Measurements from ENCODE around the gene HAUS3. TPM values are rescaled to one million over a fixed set of nuclear protein-coding genes. Genes with fewer than 3 reads are reported as not detected.

Gene HAUS3
- total and polyA plus RNA-seq, 2 experiments from 2014 or later, result 13.8 to 14.9 TPM

GRCh38 chr4:2289955-2290333 is 48.0 kb upstream of the HAUS3 start:
- no peaks in the 10 kb centered on the region for H4K20me1 ChIP-seq (ENCODE audit: insufficient read depth)
- H3K27ac ChIP-seq, result no peak overlapping the region
- no peak for TF ChIP-seq EZH2 (IDR thresholded peaks at IDR 0.05; ENCODE audit: insufficient read depth, poor library complexity, severe bottlenecking)
- no peak for TF ChIP-seq EZH2phosphoT487 (IDR thresholded peaks at IDR 0.05; ENCODE audit: insufficient read depth, low read depth)
- H3K9me3 ChIP-seq (ENCODE audit: low read depth), result no peaks in the 10 kb centered on the region
- no peaks in the 10 kb centered on the region for H3K9me2 ChIP-seq (ENCODE audit: insufficient read depth)
- H3K4me3 ChIP-seq, result no peak overlapping the region
- H3K27me3 ChIP-seq (replicated peaks; ENCODE audit: insufficient read depth), result no peaks in the 10 kb centered on the region
- H3K9ac ChIP-seq, result no peak overlapping the region
- WGBS, 2 experiments (ENCODE audit: low coverage in 1 of 2, low lambda C conversion rate in 2 of 2, missing lambda C conversion rate in 2 of 2), result 82 to 86% methylated on average over 10 to 11 of the region's 11 CpGs
- DNase-seq, result no peak
- no peak overlapping the region for H3K4me2 ChIP-seq (ENCODE audit: unreplicated experiment)
- H3K4me1 ChIP-seq (ENCODE audit: insufficient read depth), result peaks cover 17% of the 10 kb centered on the region
- H2AFZ ChIP-seq, result no peak overlapping the region
- 0 out of 2 replicates have a peak, but pooled peaks cover 6% of the 10 kb centered on the region for H3F3A ChIP-seq (ENCODE audit: insufficient read depth)
- in situ Hi-C loops (cut with MboI), result no loop called here
- H3K36me3 ChIP-seq (ENCODE audit: low read depth), result no peaks in the 10 kb centered on the region
- no peaks in the 10 kb centered on the region for H3K79me2 ChIP-seq (ENCODE audit: insufficient read depth)

- Histone ChIP-seq H3K4me2 (ENCODE audit: unreplicated experiment) (no peak overlapping the region), H3K79me2 (ENCODE audit: insufficient read depth) (no peaks in the 10 kb centered on the region), H3K36me3 (ENCODE audit: low read depth) (no peaks in the 10 kb centered on the region), H3K27ac (no peak overlapping the region), H3K9ac (no peak overlapping the region), H3K4me3 (no peak overlapping the region), H2AFZ (no peak overlapping the region), H3K4me1 (ENCODE audit: insufficient read depth) (peaks cover 18% of the 10 kb centered on the region), H4K20me1 (ENCODE audit: insufficient read depth) (no peaks in the 10 kb centered on the region), H3K9me3 (ENCODE audit: low read depth) (no peaks in the 10 kb centered on the region), H3K27me3 (replicated peaks; ENCODE audit: insufficient read depth) (no peaks in the 10 kb centered on the region), H3K9me2 (ENCODE audit: insufficient read depth) (no peaks in the 10 kb centered on the region), H3F3A (ENCODE audit: insufficient read depth) (0 out of 2 replicates have a peak, but pooled peaks cover 6% of the 10 kb centered on the region)
- DNase-seq, result no peak
- in situ Hi-C loops (cut with MboI), result no loop called here
- 91 to 92% methylated on average over 13 to 14 of the region's 14 CpGs for WGBS, 2 experiments (ENCODE audit: low coverage in 1 of 2, low lambda C conversion rate in 2 of 2, missing lambda C conversion rate in 2 of 2)
- no peak for TF ChIP-seq EZH2phosphoT487 (IDR thresholded peaks at IDR 0.05; ENCODE audit: insufficient read depth, low read depth)
- no peak for TF ChIP-seq EZH2 (IDR thresholded peaks at IDR 0.05; ENCODE audit: insufficient read depth, poor library complexity, severe bottlenecking)
Observed at GRCh38 chr4:2289311-2289954, 47.5 kb upstream of the HAUS3 start.

GRCh38 chr4:2288051-2288541 is 46.2 kb upstream of the HAUS3 start:
- Histone ChIP-seq H3K9ac (no peak overlapping the region), H2AFZ (no peak overlapping the region), H3K27me3 (replicated peaks; ENCODE audit: insufficient read depth) (no peaks in the 10 kb centered on the region), H3K27ac (no peak overlapping the region), H3F3A (ENCODE audit: insufficient read depth) (0 out of 2 replicates have a peak, but pooled peaks cover 6% of the 10 kb centered on the region), H3K9me2 (ENCODE audit: insufficient read depth) (no peaks in the 10 kb centered on the region), H3K4me2 (ENCODE audit: unreplicated experiment) (no peak overlapping the region), H3K4me3 (no peak overlapping the region), H3K36me3 (ENCODE audit: low read depth) (no peaks in the 10 kb centered on the region), H3K79me2 (ENCODE audit: insufficient read depth) (no peaks in the 10 kb centered on the region), H4K20me1 (ENCODE audit: insufficient read depth) (no peaks in the 10 kb centered on the region), H3K4me1 (ENCODE audit: insufficient read depth) (peaks cover 16% of the 10 kb centered on the region), H3K9me3 (ENCODE audit: low read depth) (no peaks in the 10 kb centered on the region)
- TF ChIP-seq EZH2 (IDR thresholded peaks at IDR 0.05; ENCODE audit: insufficient read depth, poor library complexity, severe bottlenecking) (no peak), EZH2phosphoT487 (IDR thresholded peaks at IDR 0.05; ENCODE audit: insufficient read depth, low read depth) (no peak)
- no peak for DNase-seq
- in situ Hi-C loops (cut with MboI), result no loop called here
- 86 to 91% methylated on average over 7 to 10 of the region's 10 CpGs for WGBS, 2 experiments (ENCODE audit: low coverage in 1 of 2, low lambda C conversion rate in 2 of 2, missing lambda C conversion rate in 2 of 2)

- H3K79me2 ChIP-seq (ENCODE audit: insufficient read depth), result no peaks in the 10 kb centered on the region
- 90 to 100% methylated on average over 2 to 9 of the region's 9 CpGs for WGBS, 2 experiments (ENCODE audit: low coverage in 1 of 2, low lambda C conversion rate in 2 of 2, missing lambda C conversion rate in 2 of 2)
Observed at GRCh38 chr4:2287594-2287915, 45.6 kb upstream of the HAUS3 start.

More at GRCh38 chr4:2287594-2287915, 45.6 kb upstream of the HAUS3 start:
- H3K4me3 ChIP-seq, result no peak overlapping the region
- H3K27me3 ChIP-seq (replicated peaks; ENCODE audit: insufficient read depth), result no peaks in the 10 kb centered on the region
- no peak overlapping the region for H2AFZ ChIP-seq
- H3K36me3 ChIP-seq (ENCODE audit: low read depth), result no peaks in the 10 kb centered on the region
- H3F3A ChIP-seq (ENCODE audit: insufficient read depth), result 0 out of 2 replicates have a peak, but pooled peaks cover under 1% of the 10 kb centered on the region
- no peaks in the 10 kb centered on the region for H4K20me1 ChIP-seq (ENCODE audit: insufficient read depth)
- DNase-seq, result no peak
- H3K9me2 ChIP-seq (ENCODE audit: insufficient read depth), result no peaks in the 10 kb centered on the region
- in situ Hi-C loops (cut with MboI), result no loop called here
- no peak overlapping the region for H3K9ac ChIP-seq
- no peaks in the 10 kb centered on the region for H3K9me3 ChIP-seq (ENCODE audit: low read depth)
- no peak overlapping the region for H3K27ac ChIP-seq
- H3K4me2 ChIP-seq (ENCODE audit: unreplicated experiment), result no peak overlapping the region
- TF ChIP-seq EZH2 (IDR thresholded peaks at IDR 0.05; ENCODE audit: insufficient read depth, poor library complexity, severe bottlenecking), result no peak
- TF ChIP-seq EZH2phosphoT487 (IDR thresholded peaks at IDR 0.05; ENCODE audit: insufficient read depth, low read depth), result no peak
- peaks cover 11% of the 10 kb centered on the region for H3K4me1 ChIP-seq (ENCODE audit: insufficient read depth)

All from GM23248 (cell line).